HG02678 (cell line): ENCODE results near the gene LRRFIP1.
"Not testable (repeated sequence)": the region's sequence is repeated elsewhere in the genome, so short reads cannot be mapped to it uniquely, and the experiment has no call there.

ENCODE experiments used
- ATAC-seq: cut with Tn5 transposase; IDR thresholded peaks from one replicate; pipeline ENCODE4 v1.9.1; 2021; ENCODE audit warnings: mild to moderate bottlenecking, moderate library complexity; ENCODE audit not compliant: unreplicated experiment

Gene LRRFIP1

GRCh38 chr2:237682151-237682550, 54.8 kb downstream of the LRRFIP1 start:
- no peak for ATAC-seq

GRCh38 chr2:237682856-237683670, 55.7 kb downstream of the LRRFIP1 start:
- ATAC-seq: no peak

DNA sequence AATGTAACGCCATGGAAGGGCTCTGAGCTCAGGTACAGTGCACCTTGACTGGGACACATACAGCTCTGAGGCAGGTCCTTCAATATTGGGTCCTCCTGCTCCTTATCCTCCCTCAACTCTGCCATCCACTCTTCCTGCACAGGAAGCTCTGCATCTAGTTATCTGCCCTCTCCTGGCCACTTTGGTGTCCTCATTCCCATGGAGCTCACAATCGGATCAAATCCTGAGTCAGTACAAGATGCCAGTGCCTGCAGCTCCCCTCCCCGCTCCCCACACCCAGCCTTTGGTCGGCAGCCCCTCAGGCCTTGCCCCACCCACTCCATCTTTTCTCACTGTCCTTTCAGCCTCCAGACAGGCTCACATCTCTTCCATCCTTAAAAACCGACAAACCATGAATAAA, 58.0 kb downstream of the LRRFIP1 start:
- no peak for ATAC-seq

DNA sequence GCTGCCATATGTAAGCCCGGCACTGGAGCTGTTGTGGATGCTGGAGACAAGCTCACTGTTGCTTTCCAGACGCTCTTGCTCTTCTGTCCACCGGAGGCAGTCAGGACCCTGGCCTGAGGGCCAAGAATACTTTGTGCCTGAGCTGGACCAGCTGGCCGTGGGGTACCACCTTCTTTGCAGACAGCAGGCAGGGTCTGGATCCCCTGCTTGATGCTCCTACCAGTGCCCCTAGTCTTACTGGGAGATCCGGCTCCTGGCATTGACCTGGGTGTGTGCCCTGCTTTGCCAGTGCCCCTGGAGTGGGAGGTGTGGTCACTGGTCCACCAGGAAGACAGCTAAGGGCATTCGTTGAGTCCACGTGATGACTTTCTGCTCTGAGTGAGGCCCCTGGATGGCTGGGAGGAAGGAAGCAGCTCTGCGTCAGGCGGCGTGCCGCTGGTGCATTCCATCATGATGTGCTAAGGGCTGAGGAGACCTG, 59.3 kb downstream of the LRRFIP1 start:
- ATAC-seq: no peak

DNA sequence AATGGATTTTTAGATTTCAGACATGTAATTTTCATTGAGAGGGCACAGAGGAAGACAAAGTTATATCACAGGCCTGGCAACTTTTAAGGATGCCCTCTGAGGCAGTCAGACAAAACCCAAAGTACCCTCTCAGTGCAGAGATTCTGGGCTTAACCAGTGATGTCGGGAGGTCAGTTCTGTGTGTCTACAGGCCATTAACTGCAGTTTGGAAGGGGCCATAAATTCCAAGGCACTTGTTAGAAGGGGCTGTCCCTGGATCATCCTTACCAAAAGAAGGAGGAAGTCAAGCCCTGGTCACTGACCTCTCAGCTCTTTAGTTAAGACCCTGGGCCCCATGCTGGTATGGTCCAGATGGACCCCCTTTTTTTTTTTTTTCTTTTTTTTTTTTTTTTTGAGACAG, 60.7 kb downstream of the LRRFIP1 start:
- ATAC-seq: no peak

GRCh38 chr2:237688541-237688940, 61.2 kb downstream of the LRRFIP1 start:
- ATAC-seq: not testable (repeated sequence)

DNA sequence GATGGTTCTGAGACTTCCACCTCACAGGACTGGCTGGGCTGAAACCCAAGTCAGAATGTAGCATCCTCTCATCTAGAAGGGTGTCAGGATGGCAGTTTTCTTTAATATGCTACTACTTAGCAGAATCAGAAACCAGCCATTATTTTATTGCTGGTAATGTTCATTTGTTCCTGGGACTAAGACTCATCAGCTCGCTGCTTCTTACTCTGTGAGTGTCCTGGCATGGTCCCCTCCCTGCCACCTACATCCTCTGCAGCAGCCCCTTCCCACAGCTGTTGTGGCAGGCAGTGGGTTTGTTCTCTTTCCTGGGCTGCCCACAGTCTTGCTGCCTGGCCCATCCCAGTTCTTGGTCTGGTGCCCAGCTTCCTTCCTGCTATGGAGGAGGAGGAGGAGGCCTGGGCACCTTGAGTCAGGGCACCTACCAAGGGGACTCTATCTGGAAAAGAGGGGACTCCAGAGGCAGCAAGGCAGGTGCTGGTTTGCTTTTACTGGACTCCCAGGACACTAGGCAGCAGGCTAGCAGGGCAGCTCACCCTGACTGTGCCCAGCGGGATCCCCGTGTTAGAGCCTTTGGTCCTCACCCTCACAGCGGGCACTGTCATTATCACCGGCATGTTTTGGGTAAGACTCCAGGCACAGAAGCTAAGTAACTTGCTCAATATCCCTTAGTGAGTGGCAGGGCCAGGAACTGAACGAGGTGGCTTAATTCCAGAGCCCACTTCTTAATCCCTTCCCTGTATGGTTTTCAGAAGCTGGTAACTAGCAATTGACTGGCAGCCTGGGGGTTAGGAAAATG, 62.1 kb downstream of the LRRFIP1 start:
- ATAC-seq: no peak

DNA sequence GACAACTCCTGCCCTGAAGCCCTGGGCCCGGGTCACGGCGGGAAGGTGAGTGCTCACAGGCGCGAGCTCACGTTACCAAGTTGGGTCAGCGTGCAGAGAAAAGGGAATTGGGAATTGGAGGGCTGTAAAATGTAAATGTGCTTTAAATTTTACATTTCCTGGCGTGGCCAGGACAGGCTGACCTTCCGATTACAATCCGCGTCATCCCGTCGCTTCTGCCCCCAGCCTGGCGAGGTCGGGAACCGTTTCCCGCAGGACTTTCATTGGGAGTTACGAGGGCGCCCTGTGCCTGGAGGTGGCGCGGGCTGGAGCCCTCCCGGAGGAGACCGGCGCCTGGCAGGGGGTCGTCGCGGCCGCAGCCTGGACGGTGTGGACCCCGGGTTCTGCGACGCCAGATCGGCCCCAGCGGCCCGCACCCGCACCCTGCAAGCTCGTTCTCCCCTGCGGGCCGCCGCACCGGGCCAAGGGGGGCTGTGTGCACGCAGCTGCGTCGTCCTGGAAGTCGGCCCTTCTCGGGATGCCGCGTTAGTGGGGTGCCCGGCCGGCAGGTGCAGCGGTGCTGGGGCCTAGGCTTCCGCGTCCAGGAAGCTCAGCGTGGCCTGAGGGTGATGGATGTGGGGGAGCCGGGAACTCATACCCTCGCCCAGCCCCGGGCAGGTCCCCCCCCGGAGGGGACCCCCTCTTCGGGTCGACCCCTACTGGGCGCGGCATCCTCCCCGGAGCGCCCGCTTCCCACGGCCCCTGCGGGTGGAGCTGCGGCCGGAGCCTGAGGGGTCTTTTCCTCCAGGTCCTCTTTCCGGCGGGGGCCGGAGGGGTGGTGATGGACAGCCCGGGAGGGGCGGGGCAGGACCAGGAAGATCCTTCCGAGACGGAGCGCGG, 63.9 kb downstream of the LRRFIP1 start:
- peak; percentile 37 for ATAC-seq

DNA sequence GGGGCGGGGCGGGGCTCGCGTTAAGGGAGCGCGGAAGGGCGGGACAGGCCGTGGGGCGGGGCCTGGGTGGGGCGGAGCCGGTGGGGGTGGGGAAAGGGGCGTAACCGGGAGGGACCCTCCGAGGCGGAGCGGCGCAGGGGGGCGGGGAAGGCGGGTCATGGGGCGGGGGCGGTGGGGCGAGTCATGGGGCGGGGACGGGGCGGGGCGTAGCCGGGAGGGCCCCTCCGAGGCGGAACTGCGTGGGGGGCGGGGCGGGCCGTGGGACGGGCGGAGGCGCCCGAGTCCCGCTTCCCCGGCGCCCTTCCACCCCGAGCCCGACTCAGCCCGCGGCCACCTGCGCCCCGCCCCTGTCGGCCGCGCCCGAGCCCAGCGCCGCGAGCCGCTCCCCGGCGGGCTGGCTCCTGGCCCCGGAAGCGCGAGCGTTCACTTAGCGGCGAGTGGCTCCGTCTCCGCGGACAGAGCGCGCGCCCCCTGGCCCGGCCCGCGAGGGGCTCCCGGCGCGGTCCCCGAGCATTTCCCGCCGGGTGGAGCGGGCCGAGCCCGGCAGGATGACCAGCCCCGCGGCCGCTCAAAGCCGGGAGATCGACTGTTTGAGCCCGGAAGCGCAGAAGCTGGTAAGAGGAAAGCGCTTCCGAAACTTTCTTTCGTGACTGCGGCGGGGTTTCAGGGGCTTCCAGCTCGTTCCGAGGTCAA, 64.7 kb downstream of the LRRFIP1 start:
- peak; percentile 55 for ATAC-seq

GRCh38 chr2:237692601-237693290, 65.4 kb downstream of the LRRFIP1 start:
- peak; percentile 2 for ATAC-seq

DNA sequence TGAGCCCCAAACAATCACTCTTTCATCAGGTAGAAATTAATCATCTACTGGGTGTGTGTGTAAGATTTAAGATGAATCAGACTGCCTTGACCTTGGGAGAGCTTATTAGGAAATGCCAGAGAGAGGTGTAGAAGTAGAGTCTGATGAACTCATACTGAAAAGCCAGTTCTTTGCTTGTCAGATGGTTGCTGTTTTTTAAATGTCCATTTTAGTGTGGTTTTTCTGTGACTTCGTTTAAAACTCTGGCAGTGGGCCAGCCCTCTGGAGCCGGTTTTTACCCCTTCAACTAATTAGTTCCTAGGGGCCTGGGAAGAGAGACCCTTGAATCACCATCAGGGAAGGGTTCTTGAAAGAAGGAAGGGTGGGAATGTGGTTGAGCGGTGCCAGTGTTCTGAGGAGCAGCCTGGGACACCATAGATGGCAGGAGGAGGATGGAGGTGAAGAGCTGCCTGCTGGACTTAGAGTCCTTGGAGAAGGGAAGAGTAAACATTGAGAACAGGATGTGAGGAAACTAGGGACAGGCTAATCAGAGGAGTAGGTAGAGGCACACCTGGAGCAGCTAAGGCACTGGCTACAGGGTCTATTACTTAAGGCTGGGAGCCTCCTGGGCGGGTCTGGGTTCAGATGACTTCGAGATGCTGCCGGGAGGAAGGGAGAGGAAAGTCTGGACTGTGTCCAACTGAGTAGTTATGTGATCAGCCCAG, 66.1 kb downstream of the LRRFIP1 start:
- no peak for ATAC-seq

DNA sequence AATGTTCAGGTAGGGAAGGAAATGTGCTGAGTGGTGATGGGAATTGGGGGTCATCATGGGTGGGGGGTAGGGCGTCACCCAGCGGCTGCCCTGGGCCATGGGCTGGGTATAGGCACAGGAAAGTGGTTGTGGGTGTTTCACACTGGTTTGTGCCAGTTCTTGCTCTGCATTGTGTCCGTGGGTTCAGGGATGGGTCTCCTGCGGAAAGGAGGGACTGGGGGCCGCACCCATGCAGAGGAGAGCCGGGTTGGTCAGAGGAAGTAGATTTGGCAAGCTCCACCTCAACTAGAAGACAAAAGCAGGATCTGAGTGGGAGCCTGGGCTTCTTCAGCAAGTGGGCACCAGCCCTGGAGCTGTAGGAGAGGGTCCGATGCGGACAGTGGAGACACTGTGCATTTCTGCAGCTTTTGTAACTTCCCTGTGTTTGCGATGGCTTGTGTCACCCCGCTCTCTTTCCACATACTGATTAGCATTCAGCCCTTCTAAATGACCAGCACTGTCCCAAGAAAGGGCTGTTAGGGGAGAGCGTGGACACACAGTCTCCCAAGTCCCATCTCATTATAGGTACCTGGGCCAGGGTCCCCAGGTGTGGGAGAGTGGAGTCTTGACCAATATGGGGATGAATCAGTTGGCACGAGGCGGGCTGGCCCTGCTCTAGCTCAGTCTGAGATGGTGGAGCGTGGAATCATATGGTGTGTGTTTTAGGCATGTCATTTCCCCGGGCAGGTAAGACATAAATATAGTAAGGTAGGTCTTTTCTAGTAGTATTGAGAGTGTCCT, 67.2 kb downstream of the LRRFIP1 start:
- no peak for ATAC-seq

- no peak for ATAC-seq
Observed at GRCh38 chr2:237695201-237695780, 67.9 kb downstream of the LRRFIP1 start.

DNA sequence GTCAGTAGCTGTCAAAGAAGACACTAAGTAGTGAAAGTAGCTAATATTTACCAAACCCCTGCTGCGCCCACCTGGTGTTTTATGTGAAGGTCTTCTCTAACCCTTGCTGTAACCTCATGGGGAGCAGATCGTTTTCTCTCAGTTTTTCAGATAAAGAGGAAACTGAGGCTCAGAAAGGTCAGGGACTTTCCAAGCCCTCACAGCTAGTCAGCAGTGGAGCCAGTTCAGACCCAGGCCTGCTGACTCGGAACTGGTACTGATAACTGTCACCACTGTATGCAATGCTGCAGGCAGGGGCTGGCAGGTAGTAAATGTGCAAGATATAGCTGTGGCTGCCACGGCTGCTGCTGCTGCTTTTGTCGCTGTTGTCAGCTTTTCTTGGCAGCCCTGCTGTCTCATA, 69.1 kb downstream of the LRRFIP1 start:
- peak; percentile 21 for ATAC-seq

- ATAC-seq: no peak
Observed at GRCh38 chr2:237697586-237698357, 70.4 kb downstream of the LRRFIP1 start.

GRCh38 chr2:237698358-237698694, 70.9 kb downstream of the LRRFIP1 start:
- ATAC-seq: no peak

- no peak for ATAC-seq
Observed at GRCh38 chr2:237699870-237700511, 72.6 kb downstream of the LRRFIP1 start.
